H9 (cell line): Measurements from ENCODE around the gene RAB6B. TPM values are rescaled to one million over a fixed set of nuclear protein-coding genes. Genes with fewer than 3 reads are reported as not detected.

Source experiments
- DNase-seq: peaks from one replicate; pipeline ENCODE4 v3.0.0-alpha.2; 2017
- H2AFZ ChIP-seq: one replicate; pipeline ENCODE4 v1.6.1; 2013; ENCODE audit warnings: mild to moderate bottlenecking, low read length, control low read depth, moderate library complexity
- H2AK5ac ChIP-seq: 2 replicates; pipeline ENCODE4 v1.6.1; 2013; ENCODE audit warnings: low read length, control low read depth, mixed read lengths; ENCODE audit not compliant: insufficient read length
- H2BK120ac ChIP-seq: one replicate; pipeline ENCODE4 v1.6.1; 2013; ENCODE audit warnings: low read depth, mild to moderate bottlenecking, low read length, control low read depth, inconsistent platforms; ENCODE audit not compliant: poor library complexity, severe bottlenecking
- H2BK12ac ChIP-seq: 2 replicates; pipeline ENCODE4 v1.6.1; 2013; ENCODE audit warnings: low read length, control low read depth, mixed read lengths, low read depth; ENCODE audit not compliant: insufficient read length
- H2BK15ac ChIP-seq: 2 replicates; pipeline ENCODE4 v1.6.1; 2013; ENCODE audit warnings: low read depth, low read length, control low read depth
- H2BK20ac ChIP-seq: one replicate; pipeline ENCODE4 v1.6.1; 2013; ENCODE audit warnings: low read depth, mild to moderate bottlenecking, low read length, control low read depth, inconsistent platforms; ENCODE audit not compliant: poor library complexity, severe bottlenecking
- H2BK5ac ChIP-seq: 2 replicates; pipeline ENCODE4 v1.6.1; 2013; ENCODE audit warnings: low read length, control low read depth, mixed read lengths; ENCODE audit not compliant: insufficient read length
- H3K14ac ChIP-seq: 2 replicates; pipeline ENCODE4 v1.6.1; 2013; ENCODE audit warnings: low read length, control low read depth; ENCODE audit not compliant: insufficient read depth
- H3K18ac ChIP-seq: 2 replicates; pipeline ENCODE4 v1.6.1; 2013; ENCODE audit warnings: low read depth, mild to moderate bottlenecking, mixed read lengths, low read length, control low read depth; ENCODE audit not compliant: insufficient read length
- H3K23ac ChIP-seq: 2 replicates; pipeline ENCODE4 v1.6.1; 2013; ENCODE audit warnings: low read length, control low read depth, mixed read lengths, low read depth; ENCODE audit not compliant: insufficient read length
- H3K23me2 ChIP-seq: 2 replicates; pipeline ENCODE4 v1.6.1; 2013; ENCODE audit warnings: low read depth, mild to moderate bottlenecking, mixed read lengths, low read length, control low read depth; ENCODE audit not compliant: insufficient read length, poor library complexity, severe bottlenecking
- H3K27ac ChIP-seq: 2 replicates; pipeline ENCODE4 v1.5.1; 2013; ENCODE audit warnings: low read length, control low read depth, mixed read lengths, low read depth; ENCODE audit not compliant: insufficient read length
- H3K27me3 ChIP-seq: 2 replicates; pipeline ENCODE4 v1.6.1; 2013; ENCODE audit warnings: low read length, control low read depth, inconsistent platforms; ENCODE audit not compliant: insufficient read depth
- H3K4ac ChIP-seq: 2 replicates; pipeline ENCODE4 v1.6.1; 2013; ENCODE audit warnings: low read depth, mild to moderate bottlenecking, control low read depth, inconsistent platforms, low read length, moderate library complexity
- H3K4me1 ChIP-seq: 2 replicates; pipeline ENCODE4 v1.6.1; 2013; ENCODE audit warnings: low read length, control low read depth, inconsistent platforms; ENCODE audit not compliant: insufficient read depth
- H3K4me2 ChIP-seq: 2 replicates; pipeline ENCODE4 v1.6.1; 2013; ENCODE audit warnings: low read length, control low read depth, mixed read lengths; ENCODE audit not compliant: insufficient read length, insufficient read depth
- H3K56ac ChIP-seq: 2 replicates; pipeline ENCODE4 v1.6.1; 2013; ENCODE audit warnings: low read depth, mild to moderate bottlenecking, mixed read lengths, low read length, control low read depth; ENCODE audit not compliant: insufficient read length
- H3K79me1 ChIP-seq: 2 replicates; pipeline ENCODE4 v1.6.1; 2013; ENCODE audit warnings: low read depth, mild to moderate bottlenecking, moderate library complexity, low read length, control low read depth, inconsistent platforms; ENCODE audit not compliant: insufficient read depth, poor library complexity, severe bottlenecking
- H3K79me2 ChIP-seq: 2 replicates; pipeline ENCODE4 v1.6.1; 2013; ENCODE audit warnings: low read length, control low read depth, inconsistent platforms; ENCODE audit not compliant: insufficient read depth
- H3K9ac ChIP-seq: 2 replicates; pipeline ENCODE4 v1.6.1; 2013; ENCODE audit warnings: low read length, control low read depth, mixed read lengths; ENCODE audit not compliant: insufficient read length; ENCODE audit errors: extremely low read depth
- H3K9me3 ChIP-seq: one replicate; pipeline ENCODE4 v1.6.1; 2013; ENCODE audit warnings: low read depth, low read length, inconsistent platforms; ENCODE audit not compliant: control insufficient read depth
- H3T11ph ChIP-seq: one replicate; pipeline ENCODE4 v1.6.1; 2013; ENCODE audit warnings: mild to moderate bottlenecking, low read length, control low read depth, inconsistent platforms
- H4K20me1 ChIP-seq: one replicate; pipeline ENCODE4 v1.6.1; 2013; ENCODE audit not compliant: control insufficient read depth, insufficient read length, insufficient read depth
- H4K5ac ChIP-seq: 2 replicates; pipeline ENCODE4 v1.6.1; 2013; ENCODE audit warnings: low read depth, mild to moderate bottlenecking, mixed read lengths, low read length, control low read depth; ENCODE audit not compliant: insufficient read length
- H4K8ac ChIP-seq: replicated peaks from 2 replicates; pipeline ENCODE4 v1.6.1; 2013; ENCODE audit warnings: low read length, control low read depth, mixed read lengths, low read depth; ENCODE audit not compliant: insufficient read length
- H4K91ac ChIP-seq: 2 replicates; pipeline ENCODE4 v1.6.1; 2013; ENCODE audit warnings: low read depth, mild to moderate bottlenecking, moderate library complexity, mixed read lengths, low read length, control low read depth; ENCODE audit not compliant: insufficient read length
- H3K27ac Mint-ChIP-seq, 3 experiments: 2 replicates in 2 of 3; 3 replicates in 1 of 3; pipeline ENCODE4 v1.8.0; 2020 to 2021; ENCODE audit warnings: mixed read lengths in 3 of 3, mild to moderate bottlenecking in 1 of 3, moderate library complexity in 1 of 3
- H3K27me3 Mint-ChIP-seq: 2 replicates; pipeline ENCODE4 v1.8.0; 2021; ENCODE audit warnings: low read depth, mild to moderate bottlenecking, moderate library complexity, mixed read lengths
- H3K36me3 Mint-ChIP-seq, 3 experiments: 2 replicates in 2 of 3; 3 replicates in 1 of 3; pipeline ENCODE4 v1.8.0; 2020 to 2021; ENCODE audit warnings: low read depth in 3 of 3, mixed read lengths in 3 of 3; ENCODE audit not compliant: insufficient read depth in 1 of 3
- H3K4me1 Mint-ChIP-seq, 2 experiments: 2 replicates each; pipeline ENCODE4 v1.8.0; 2020; ENCODE audit warnings: mixed read lengths in 2 of 2
- H3K4me3 Mint-ChIP-seq, 2 experiments: 2 replicates in 1 of 2; 3 replicates in 1 of 2; pipeline ENCODE4 v1.8.0; 2020 to 2021; ENCODE audit warnings: mild to moderate bottlenecking in 2 of 2, mixed read lengths in 2 of 2, moderate library complexity in 1 of 2
- H3K9me3 Mint-ChIP-seq, 2 experiments: 2 replicates in 1 of 2; 3 replicates in 1 of 2; pipeline ENCODE4 v1.8.0; 2020; ENCODE audit warnings: mild to moderate bottlenecking in 2 of 2, mixed read lengths in 2 of 2, moderate library complexity in 1 of 2
- WGBS: extraction: QIAGEN DNeasy Blood & Tissue Kit; methylation state at CpG from one replicate; pipeline ENCODE4 v1.1.7; 2013; ENCODE audit warnings: missing lambda C conversion rate, low lambda C conversion rate, mixed read lengths; ENCODE audit not compliant: insufficient read length; ENCODE audit errors: extremely low coverage; 5-methylcytosine and 5-hydroxymethylcytosine counted together
- total RNA-seq: library from RNA; stranded (reverse); gene quantifications from 2 replicates; pipeline ENCODE4 v1.2.1, GENCODE V29; 2021
- TF ChIP-seq, protein P1 (sequence below): fragments of 200-600 bp; sonication (generic); conservative IDR thresholded peaks from 3 replicates; pipeline ENCODE4 v1.8.0; 2021; ENCODE audit warnings: antibody characterized with exemption, mild to moderate bottlenecking

Gene RAB6B
- total RNA-seq, 1 experiment from 2014 or later = 12.3 TPM

DNA sequence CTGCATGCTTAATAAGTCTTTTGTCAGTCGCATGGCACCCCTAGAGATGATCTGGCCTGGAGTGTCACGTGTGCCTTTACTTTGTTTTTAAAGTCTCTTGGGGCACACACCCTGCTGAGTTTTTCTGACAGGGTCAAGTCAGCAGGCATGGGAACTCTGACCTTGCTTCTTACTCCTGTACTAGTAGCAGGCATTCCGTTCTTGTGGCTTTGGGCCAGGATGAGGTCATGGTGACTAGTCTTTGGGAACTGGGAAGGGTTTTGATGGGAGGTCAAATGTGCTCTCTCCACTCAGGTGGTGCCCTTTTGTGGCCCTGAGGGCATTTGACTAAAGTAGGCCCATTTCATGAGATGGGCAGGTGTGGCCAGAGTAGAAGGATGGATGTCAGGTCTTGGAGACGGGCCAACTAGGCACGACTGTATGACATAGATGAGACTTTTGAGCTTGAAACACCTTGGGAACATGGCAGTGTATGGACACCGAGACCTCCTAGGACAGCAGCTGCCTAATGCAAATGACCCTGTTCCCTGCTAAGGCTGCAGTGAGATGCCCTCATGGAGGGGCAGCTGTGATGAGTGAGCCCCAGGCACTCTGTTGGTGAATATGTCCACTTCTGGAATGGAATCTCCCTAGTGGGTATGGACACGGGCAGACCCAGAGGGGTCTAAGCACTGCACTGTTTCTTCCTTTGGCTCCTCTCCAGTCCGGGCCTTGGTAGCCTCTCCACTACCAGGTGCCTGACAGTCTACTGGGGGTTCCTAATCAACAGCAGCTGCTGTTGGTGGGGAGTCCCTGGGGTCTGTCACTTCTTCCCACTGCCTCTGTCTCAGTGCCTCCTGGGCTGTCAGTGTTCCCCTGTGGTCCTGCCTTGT, 73.7 kb downstream of the RAB6B start:
- Histone ChIP-seq H3K23me2 (no peaks in the 10 kb centered on the region), H3K27me3 (no peaks in the 10 kb centered on the region), H2BK12ac (no peak overlapping the region), H3K4me1 (no peaks in the 10 kb centered on the region; the same call in 1 of the 2 replicates), H2BK20ac (no peak overlapping the region), H3K18ac (no peak overlapping the region), H2BK5ac (no peak overlapping the region), H2AFZ (no peak overlapping the region), H4K5ac (no peak overlapping the region), H3K23ac (no peak overlapping the region), H4K20me1 (no peaks in the 10 kb centered on the region), H4K8ac (no peak overlapping the region), H3K14ac (no peak overlapping the region), H2BK15ac (no peak overlapping the region), H3K79me2 (no peaks in the 10 kb centered on the region), H3T11ph (no peak overlapping the region), H2AK5ac (no peak overlapping the region), H2BK120ac (no peak overlapping the region), H3K9ac (no peak overlapping the region), H3K27ac (no peak overlapping the region), H3K9me3 (no peaks in the 10 kb centered on the region), H3K79me1 (no peaks in the 10 kb centered on the region), H4K91ac (no peak overlapping the region), H3K56ac (no peak overlapping the region), H3K4me2 (no peak overlapping the region), H3K4ac (no peak overlapping the region)
- peak; percentile 50 for DNase-seq
- Mint-ChIP-seq H3K4me3 (no peak overlapping the region; a peak in 1 of 5 replicates), H3K9me3 (no peaks in the 10 kb centered on the region), H3K36me3 (peaks cover 37 to 67% (median 44%) of the 10 kb centered on the region in 3 experiments), H3K27ac (peak overlapping the region in 2 of 3 experiments; percentile 24 to 86; a peak in 6 of 7 replicates), H3K4me1 (peaks cover 19 to 22% of the 10 kb centered on the region in 2 experiments), H3K27me3 (no peaks in the 10 kb centered on the region)
- WGBS = no CpG with 5 or more reads among the region's 8 CpGs
- TF ChIP-seq, protein P1, sequence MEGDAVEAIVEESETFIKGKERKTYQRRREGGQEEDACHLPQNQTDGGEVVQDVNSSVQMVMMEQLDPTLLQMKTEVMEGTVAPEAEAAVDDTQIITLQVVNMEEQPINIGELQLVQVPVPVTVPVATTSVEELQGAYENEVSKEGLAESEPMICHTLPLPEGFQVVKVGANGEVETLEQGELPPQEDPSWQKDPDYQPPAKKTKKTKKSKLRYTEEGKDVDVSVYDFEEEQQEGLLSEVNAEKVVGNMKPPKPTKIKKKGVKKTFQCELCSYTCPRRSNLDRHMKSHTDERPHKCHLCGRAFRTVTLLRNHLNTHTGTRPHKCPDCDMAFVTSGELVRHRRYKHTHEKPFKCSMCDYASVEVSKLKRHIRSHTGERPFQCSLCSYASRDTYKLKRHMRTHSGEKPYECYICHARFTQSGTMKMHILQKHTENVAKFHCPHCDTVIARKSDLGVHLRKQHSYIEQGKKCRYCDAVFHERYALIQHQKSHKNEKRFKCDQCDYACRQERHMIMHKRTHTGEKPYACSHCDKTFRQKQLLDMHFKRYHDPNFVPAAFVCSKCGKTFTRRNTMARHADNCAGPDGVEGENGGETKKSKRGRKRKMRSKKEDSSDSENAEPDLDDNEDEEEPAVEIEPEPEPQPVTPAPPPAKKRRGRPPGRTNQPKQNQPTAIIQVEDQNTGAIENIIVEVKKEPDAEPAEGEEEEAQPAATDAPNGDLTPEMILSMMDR = peak; percentile 56
